ENCODE data around the gene CLVS2.

DNA sequence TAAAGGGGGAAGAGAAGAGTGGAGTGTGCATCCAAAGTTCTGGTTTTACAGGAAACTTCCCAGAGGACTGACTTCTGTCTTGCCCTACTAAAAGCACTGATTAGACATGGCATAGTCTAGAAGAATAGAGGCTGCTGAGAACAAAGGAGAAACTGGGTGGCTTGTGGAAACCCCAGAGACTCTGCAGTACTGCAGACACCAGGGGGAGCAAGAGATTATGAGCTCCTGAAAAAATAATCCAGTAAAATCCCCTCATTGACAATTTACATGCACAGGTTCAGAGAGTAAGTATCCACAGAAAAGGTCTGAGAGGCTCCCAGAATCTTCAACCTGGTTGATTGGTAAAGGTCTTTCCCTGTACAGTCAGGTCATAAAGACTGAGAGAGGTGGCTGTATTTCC is 48.7 kb upstream of the CLVS2 start:
- TF ChIP-seq, protein P1, sequence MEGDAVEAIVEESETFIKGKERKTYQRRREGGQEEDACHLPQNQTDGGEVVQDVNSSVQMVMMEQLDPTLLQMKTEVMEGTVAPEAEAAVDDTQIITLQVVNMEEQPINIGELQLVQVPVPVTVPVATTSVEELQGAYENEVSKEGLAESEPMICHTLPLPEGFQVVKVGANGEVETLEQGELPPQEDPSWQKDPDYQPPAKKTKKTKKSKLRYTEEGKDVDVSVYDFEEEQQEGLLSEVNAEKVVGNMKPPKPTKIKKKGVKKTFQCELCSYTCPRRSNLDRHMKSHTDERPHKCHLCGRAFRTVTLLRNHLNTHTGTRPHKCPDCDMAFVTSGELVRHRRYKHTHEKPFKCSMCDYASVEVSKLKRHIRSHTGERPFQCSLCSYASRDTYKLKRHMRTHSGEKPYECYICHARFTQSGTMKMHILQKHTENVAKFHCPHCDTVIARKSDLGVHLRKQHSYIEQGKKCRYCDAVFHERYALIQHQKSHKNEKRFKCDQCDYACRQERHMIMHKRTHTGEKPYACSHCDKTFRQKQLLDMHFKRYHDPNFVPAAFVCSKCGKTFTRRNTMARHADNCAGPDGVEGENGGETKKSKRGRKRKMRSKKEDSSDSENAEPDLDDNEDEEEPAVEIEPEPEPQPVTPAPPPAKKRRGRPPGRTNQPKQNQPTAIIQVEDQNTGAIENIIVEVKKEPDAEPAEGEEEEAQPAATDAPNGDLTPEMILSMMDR (IDR thresholded peaks at IDR 0.05), result peak in 3 of 6 experiments; percentile 11 to 24 (median 14)
- no peak for TF ChIP-seq POLR2A (IDR thresholded peaks at IDR 0.05)

Measured in adrenal gland (tissue), 5 donors.